Fibroblast of skin of back (primary cell): Measurements from ENCODE around the gene MEPE. TPM values are rescaled to one million over a fixed set of nuclear protein-coding genes. Genes with fewer than 3 reads are reported as not detected.
A peak's percentile ranks its signal among the peaks of the same experiment; 100 is the strongest.

Experiments used
- DNase-seq: peaks from one replicate; pipeline ENCODE4 v3.0.0-alpha.2; 2013
- polyA plus RNA-seq, 2 experiments: library from polyadenylated mRNA; unstranded; fragments of 120-200 nt; gene quantifications; one replicate each; pipeline ENCODE4 v1.2.1, GENCODE V29; 2013; ENCODE audit not compliant: insufficient read length in 2 of 2

Gene MEPE
- polyA plus RNA-seq (2013, experiment 1 of 2; ENCODE audit: insufficient read length): not detected
- polyA plus RNA-seq (2013, experiment 2 of 2; ENCODE audit: insufficient read length): not detected

- DNase-seq: no peak
These were observed at the start of gene MEPE for GRCh38 chr4:87832669-87833068. Gene MEPE, plus strand, starts transcription at chr4:87832969. Its CDS starts 1,746 bp downstream, at chr4:87834715.

GRCh38 chr4:87783781-87784180, 49.0 kb upstream of the MEPE start:
- DNase-seq: no peak

GRCh38 chr4:87785731-87786509, 46.8 kb upstream of the MEPE start:
- no peak for DNase-seq

GRCh38 chr4:87799301-87800113, 33.3 kb upstream of the MEPE start, which contains the start of gene IBSP:
Gene IBSP, plus strand, starts transcription at chr4:87799554. Its CDS starts 2,808 bp downstream, at chr4:87802362.
- no peak for DNase-seq

GRCh38 chr4:87802858-87803257, 29.9 kb upstream of the MEPE start:
- no peak for DNase-seq

GRCh38 chr4:87803421-87803820, 29.3 kb upstream of the MEPE start:
- no peak for DNase-seq

- no peak for DNase-seq
These were observed 27.9 kb upstream of the MEPE start for GRCh38 chr4:87804871-87805270.

GRCh38 chr4:87805971-87806370, 26.8 kb upstream of the MEPE start:
- peak; percentile 46 for DNase-seq

- DNase-seq: peak; percentile 80
These were observed 26.2 kb upstream of the MEPE start for GRCh38 chr4:87806520-87806919.

- no peak for DNase-seq
These were observed 25.4 kb upstream of the MEPE start for GRCh38 chr4:87807402-87807801.

GRCh38 chr4:87811977-87812376, 20.8 kb upstream of the MEPE start:
- peak; percentile 54 for DNase-seq

GRCh38 chr4:87819281-87819919, 13.4 kb upstream of the MEPE start:
- peak; percentile 95 for DNase-seq

- no peak for DNase-seq
These were observed 9.6 kb upstream of the MEPE start for GRCh38 chr4:87823200-87823599.

- DNase-seq: no peak
These were observed 9.0 kb upstream of the MEPE start for GRCh38 chr4:87823724-87824123.

GRCh38 chr4:87824352-87824751, 8.4 kb upstream of the MEPE start:
- no peak for DNase-seq

- no peak for DNase-seq
These were observed 1.6 kb downstream of the MEPE start for GRCh38 chr4:87834401-87834800.

GRCh38 chr4:87835197-87835596, 2.4 kb downstream of the MEPE start:
- peak; percentile 31 for DNase-seq

GRCh38 chr4:87835743-87836142, 3.0 kb downstream of the MEPE start:
- no peak for DNase-seq

- peak; percentile 38 for DNase-seq
These were observed 5.4 kb downstream of the MEPE start for GRCh38 chr4:87838205-87838604.

GRCh38 chr4:87838890-87839591, 6.3 kb downstream of the MEPE start:
- peak; percentile 38 for DNase-seq

- DNase-seq: no peak
These were observed 6.8 kb downstream of the MEPE start for GRCh38 chr4:87839592-87839946.

GRCh38 chr4:87840149-87840548, 7.4 kb downstream of the MEPE start:
- no peak for DNase-seq
